ENCODE results near the gene SCNN1G.

Gene SCNN1G

GRCh38 chr16:23181506-23181905, 1.0 kb upstream of the SCNN1G start:
- no peak for TF ChIP-seq CTCF (IDR thresholded peaks at IDR 0.05; ENCODE audit: poor library complexity, severe bottlenecking)
- Histone ChIP-seq H3K4me1 (ENCODE audit: insufficient read depth, poor library complexity, severe bottlenecking) (no peaks in the 10 kb centered on the region), H3K36me3 (ENCODE audit: low read depth) (no peaks in the 10 kb centered on the region), H3K4me3 (ENCODE audit: severe bottlenecking) (no peak overlapping the region), H3K9me3 (ENCODE audit: severe bottlenecking) (no peaks in the 10 kb centered on the region), H3K27ac (ENCODE audit: poor library complexity, severe bottlenecking) (no peak overlapping the region), H3K27me3 (ENCODE audit: insufficient read depth, poor library complexity, severe bottlenecking) (peaks cover 16% of the 10 kb centered on the region)
- ATAC-seq (ENCODE audit: low read depth), result no peak
- no peak for DNase-seq (ENCODE audit: low spot score)

- Histone ChIP-seq H3K4me3 (ENCODE audit: severe bottlenecking) (peak overlapping the region; percentile 33), H3K4me1 (ENCODE audit: insufficient read depth, poor library complexity, severe bottlenecking) (no peaks in the 10 kb centered on the region)
- peak; percentile 98 for TF ChIP-seq CTCF (IDR thresholded peaks at IDR 0.05; ENCODE audit: poor library complexity, severe bottlenecking)
These were observed 303 bp upstream of the SCNN1G start for GRCh38 chr16:23182206-23182678.

GRCh38 chr16:23183543-23183862, 958 bp downstream of the SCNN1G start:
- TF ChIP-seq CTCF (IDR thresholded peaks at IDR 0.05; ENCODE audit: poor library complexity, severe bottlenecking), result no peak
- no peaks in the 10 kb centered on the region for H3K36me3 ChIP-seq (ENCODE audit: low read depth)
- no peak for DNase-seq (ENCODE audit: low spot score)
- peak overlapping the region; percentile 33 for H3K4me3 ChIP-seq (ENCODE audit: severe bottlenecking)
- no peak overlapping the region for H3K27ac ChIP-seq (ENCODE audit: poor library complexity, severe bottlenecking)
- no peak for ATAC-seq (ENCODE audit: low read depth)
- H3K27me3 ChIP-seq (ENCODE audit: insufficient read depth, poor library complexity, severe bottlenecking), result peaks cover 16% of the 10 kb centered on the region
- H3K4me1 ChIP-seq (ENCODE audit: insufficient read depth, poor library complexity, severe bottlenecking), result no peaks in the 10 kb centered on the region
- H3K9me3 ChIP-seq (ENCODE audit: severe bottlenecking), result no peaks in the 10 kb centered on the region

More at GRCh38 chr16:23182206-23182678, 303 bp upstream of the SCNN1G start:
- no peaks in the 10 kb centered on the region for H3K9me3 ChIP-seq (ENCODE audit: severe bottlenecking)
- no peak overlapping the region for H3K27ac ChIP-seq (ENCODE audit: poor library complexity, severe bottlenecking)
- peak; percentile 86 for DNase-seq (ENCODE audit: low spot score)
- no peaks in the 10 kb centered on the region for H3K36me3 ChIP-seq (ENCODE audit: low read depth)
- H3K27me3 ChIP-seq (ENCODE audit: insufficient read depth, poor library complexity, severe bottlenecking), result peaks cover 16% of the 10 kb centered on the region
- peak; percentile 98 for ATAC-seq (ENCODE audit: low read depth)

- no peak for ATAC-seq (ENCODE audit: low read depth)
- peaks cover 16% of the 10 kb centered on the region for H3K27me3 ChIP-seq (ENCODE audit: insufficient read depth, poor library complexity, severe bottlenecking)
- H3K4me1 ChIP-seq (ENCODE audit: insufficient read depth, poor library complexity, severe bottlenecking), result no peaks in the 10 kb centered on the region
- no peaks in the 10 kb centered on the region for H3K9me3 ChIP-seq (ENCODE audit: severe bottlenecking)
- no peak overlapping the region for H3K4me3 ChIP-seq (ENCODE audit: severe bottlenecking)
- DNase-seq (ENCODE audit: low spot score), result no peak
- H3K27ac ChIP-seq (ENCODE audit: poor library complexity, severe bottlenecking), result no peak overlapping the region
- no peak for TF ChIP-seq CTCF (IDR thresholded peaks at IDR 0.05; ENCODE audit: poor library complexity, severe bottlenecking)
- H3K36me3 ChIP-seq (ENCODE audit: low read depth), result no peaks in the 10 kb centered on the region
These were observed 3.1 kb downstream of the SCNN1G start for GRCh38 chr16:23185656-23186055.

GRCh38 chr16:23186171-23186570, 3.6 kb downstream of the SCNN1G start:
- no peaks in the 10 kb centered on the region for H3K9me3 ChIP-seq (ENCODE audit: severe bottlenecking)
- DNase-seq (ENCODE audit: low spot score) (no peak), ATAC-seq (ENCODE audit: low read depth) (no peak)
- H3K4me1 ChIP-seq (ENCODE audit: insufficient read depth, poor library complexity, severe bottlenecking), result no peaks in the 10 kb centered on the region
- no peak overlapping the region for H3K4me3 ChIP-seq (ENCODE audit: severe bottlenecking)
- H3K27ac ChIP-seq (ENCODE audit: poor library complexity, severe bottlenecking), result no peak overlapping the region
- no peak for TF ChIP-seq CTCF (IDR thresholded peaks at IDR 0.05; ENCODE audit: poor library complexity, severe bottlenecking)
- no peaks in the 10 kb centered on the region for H3K36me3 ChIP-seq (ENCODE audit: low read depth)
- H3K27me3 ChIP-seq (ENCODE audit: insufficient read depth, poor library complexity, severe bottlenecking), result peaks cover 16% of the 10 kb centered on the region

All from RWPE2 (cell line).